SK-N-SH (cell line): ENCODE results near the gene FNDC3B. TPM values are rescaled to one million over a fixed set of nuclear protein-coding genes. Genes with fewer than 3 reads are reported as not detected.

ENCODE experiments used
- CTCF ChIA-PET: fragments of 300-600, 350-600 bp; formaldehyde crosslinking; extraction: SDS; loops from one replicate; lab custom pipeline; 2021; lab: Yijun Ruan, JAX
- POLR2A ChIA-PET: fragments of 350-600 bp; sonication (Branson Sonifier 250); formaldehyde crosslinking; extraction: SDS; loops from one replicate; lab custom pipeline; 2020; ENCODE audit warnings: antibody characterized with exemption, inconsistent platforms; lab: Yijun Ruan, JAX
- DNase-seq: peaks from one replicate; pipeline ENCODE4 v3.0.0; 2012
- H2AFZ ChIP-seq: fragments of 200-600 bp; sonication (generic); 2 replicates; pipeline ENCODE4 v1.8.1; 2016; ENCODE audit warnings: antibody characterized with exemption, mild to moderate bottlenecking, low read depth
- H3F3A ChIP-seq: fragments of 200-600 bp; sonication (generic); replicated peaks from 2 replicates; pipeline ENCODE3; 2016; ENCODE audit warnings: antibody characterized with exemption, mild to moderate bottlenecking; ENCODE audit not compliant: insufficient read depth
- H3K27ac ChIP-seq, 2 experiments: fragments of 200-500 bp in 1 of 2; fragments of 200-600 bp in 1 of 2; sonication (Bioruptor generic) in 1 of 2; sonication (generic), shearing (Covaris generic) in 1 of 2; 2 replicates each; pipeline versions ENCODE4 v1.5.1 to v1.6.1; 2014 to 2016; ENCODE audit warnings: low read depth in 2 of 2, inconsistent platforms in 1 of 2, low read length in 1 of 2, mild to moderate bottlenecking in 1 of 2, mixed read lengths in 1 of 2
- H3K27me3 ChIP-seq: fragments of 200-600 bp; sonication (generic), shearing (Covaris generic); 2 replicates; pipeline ENCODE4 v1.6.1; 2016; ENCODE audit warnings: mixed run types; ENCODE audit not compliant: insufficient read depth
- H3K36me3 ChIP-seq, 2 experiments: fragments of 200-500 bp in 1 of 2; fragments of 200-600 bp in 1 of 2; sonication (Bioruptor generic) in 1 of 2; sonication (generic) in 1 of 2; replicated peaks in 1 of 2; 2 replicates each; pipeline versions ENCODE3 to v1.5.1; 2014 to 2016; ENCODE audit warnings: low read length in 1 of 2, mild to moderate bottlenecking in 1 of 2; ENCODE audit not compliant: insufficient read depth in 2 of 2, control insufficient read depth in 1 of 2
- H3K4me1 ChIP-seq, 2 experiments: fragments of 200-500 bp in 1 of 2; fragments of 200-600 bp in 1 of 2; sonication (Bioruptor generic) in 1 of 2; sonication (generic), shearing (Covaris generic) in 1 of 2; 2 replicates each; pipeline versions ENCODE4 v1.5.1 to v1.6.1; 2014 to 2016; ENCODE audit warnings: low read depth in 1 of 2, low read length in 1 of 2, mixed run types in 1 of 2; ENCODE audit not compliant: insufficient read depth in 2 of 2, control insufficient read depth in 1 of 2
- H3K4me2 ChIP-seq: fragments of 200-600 bp; sonication (generic), shearing (Covaris generic); 2 replicates; pipeline ENCODE4 v1.6.1; 2017; ENCODE audit warnings: mixed run types
- H3K4me3 ChIP-seq, 2 experiments: fragments of 200-500 bp in 1 of 2; fragments of 200-600 bp in 1 of 2; sonication (Bioruptor generic) in 1 of 2; sonication (generic), shearing (Covaris generic) in 1 of 2; 2 replicates each; pipeline versions ENCODE4 v1.5.1 to v1.8.1; 2014 to 2016; ENCODE audit warnings: low read depth in 2 of 2, inconsistent platforms in 1 of 2, low read length in 1 of 2, mild to moderate bottlenecking in 1 of 2, mixed read lengths in 1 of 2, moderate library complexity in 1 of 2
- H3K79me2 ChIP-seq: fragments of 200-600 bp; sonication (generic); 2 replicates; pipeline ENCODE4 v1.8.1; 2017; ENCODE audit warnings: mild to moderate bottlenecking; ENCODE audit not compliant: insufficient read depth
- H3K9ac ChIP-seq: fragments of 200-600 bp; sonication (generic); 2 replicates; pipeline ENCODE4 v1.6.1; 2017; ENCODE audit warnings: mixed run types
- H3K9me2 ChIP-seq: fragments of 200-600 bp; sonication (generic); 2 replicates; pipeline ENCODE4 v1.6.1; 2017; ENCODE audit warnings: mixed run types
- H3K9me3 ChIP-seq: fragments of 200-600 bp; sonication (generic); 2 replicates; pipeline ENCODE4 v1.6.1; 2017; ENCODE audit warnings: mixed run types, mild to moderate bottlenecking, moderate library complexity
- H4K20me1 ChIP-seq: fragments of 200-600 bp; sonication (generic); 2 replicates; pipeline ENCODE4 v1.6.1; 2017; ENCODE audit warnings: mild to moderate bottlenecking, mixed run types; ENCODE audit not compliant: insufficient read depth
- CHD2 ChIP-seq: fragments of 150-350 bp; IDR thresholded peaks from 2 replicates; pipeline ENCODE4 v1.6.1; 2018; ENCODE audit warnings: low read length; ENCODE audit not compliant: partially characterized antibody
- FOSL2 ChIP-seq: IDR thresholded peaks from 2 replicates; pipeline ENCODE4 v1.4.0; 2012; ENCODE audit warnings: low read depth, mild to moderate bottlenecking, moderate library complexity, borderline replicate concordance
- GABPA ChIP-seq: IDR thresholded peaks from 2 replicates; pipeline ENCODE4 v1.4.0; 2012; ENCODE audit warnings: low read depth, mild to moderate bottlenecking
- GATA2 ChIP-seq: sonication (generic); formaldehyde crosslinking; IDR thresholded peaks from 2 replicates; pipeline ENCODE4 v1.5.0; 2020; ENCODE audit warnings: mild to moderate bottlenecking, missing genetic modification reagents
- JUND ChIP-seq: IDR thresholded peaks from 2 replicates; pipeline ENCODE4 v1.4.0; 2012
- MXI1 ChIP-seq: IDR thresholded peaks from 2 replicates; pipeline ENCODE4 v1.6.1; 2012; ENCODE audit warnings: mild to moderate bottlenecking, low read depth, low read length, improper control_type of control experiment
- NFIC ChIP-seq: IDR thresholded peaks from 2 replicates; pipeline ENCODE4 v1.4.0; 2012; ENCODE audit warnings: borderline replicate concordance
- RAD21 ChIP-seq: IDR thresholded peaks from 2 replicates; pipeline ENCODE4 v1.6.1; 2012; ENCODE audit warnings: mild to moderate bottlenecking, low read length
- RFX5 ChIP-seq: IDR thresholded peaks from 2 replicates; pipeline ENCODE4 v1.6.1; 2012; ENCODE audit warnings: mild to moderate bottlenecking, improper control_type of control experiment, low read length
- SIN3A ChIP-seq: IDR thresholded peaks from 2 replicates; pipeline ENCODE4 v1.6.1; 2012; ENCODE audit warnings: low read depth, mild to moderate bottlenecking, low read length, moderate library complexity, borderline replicate concordance
- TAF1 ChIP-seq: IDR thresholded peaks from 2 replicates; pipeline ENCODE4 v1.6.1; 2012; ENCODE audit warnings: low read depth, mild to moderate bottlenecking, low read length, moderate library complexity, borderline replicate concordance
- TCF12 ChIP-seq: IDR thresholded peaks from 2 replicates; pipeline ENCODE4 v1.4.0; 2012
- YY1 ChIP-seq: IDR thresholded peaks from 2 replicates; pipeline ENCODE4 v1.4.0; 2012; ENCODE audit warnings: low read depth, mild to moderate bottlenecking
- WGBS: methylation state at CpG from one replicate; pipeline ENCODE4 v1.1.6; 2017; ENCODE audit warnings: low lambda C conversion rate; 5-methylcytosine and 5-hydroxymethylcytosine counted together
- polyA plus RNA-seq, 3 experiments: library from polyadenylated mRNA; depleted of rRNA; stranded (reverse); fragments of >200 nt; gene quantifications; 2 replicates each; pipeline ENCODE4 v1.2.3, GENCODE V29; 2012
- TF ChIP-seq, protein P1 (sequence below): fragments of 200-600 bp; sonication (generic); IDR thresholded peaks from 2 replicates; pipeline ENCODE4 v1.6.1; 2017; ENCODE audit warnings: antibody characterized with exemption, mild to moderate bottlenecking, moderate library complexity
- TF ChIP-seq, protein P2 (sequence below): IDR thresholded peaks from 2 replicates; pipeline ENCODE4 v1.6.1; 2012; ENCODE audit warnings: mild to moderate bottlenecking, low read depth, low read length, moderate library complexity
- TF ChIP-seq, protein P3 (sequence below): IDR thresholded peaks from 2 replicates; pipeline ENCODE4 v1.4.0; 2012; ENCODE audit warnings: low read depth, borderline replicate concordance

FNDC3B gene
- polyA plus RNA-seq, 1 of the 3 experiments (the other 2 are of a cell fraction), result 10.4 TPM

DNA sequence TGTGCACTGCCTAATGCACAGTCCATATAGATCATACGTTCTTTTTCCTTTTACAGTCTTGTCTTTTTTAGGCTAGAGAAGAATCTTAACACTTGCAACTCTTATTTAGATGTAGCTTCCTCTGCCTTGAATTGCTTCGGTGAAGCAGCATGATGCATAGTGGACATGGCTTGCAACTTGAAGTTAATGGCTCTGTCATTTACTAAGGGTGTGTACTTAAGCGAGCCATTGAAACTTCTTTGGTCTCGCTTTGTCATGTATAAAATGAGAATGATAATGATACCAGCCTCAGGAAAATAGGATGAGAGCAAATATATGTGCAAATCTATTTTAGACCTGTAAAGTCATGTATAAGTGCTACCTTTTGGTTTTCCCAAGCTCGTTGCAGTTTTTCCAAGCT is 261.5 kb downstream of the FNDC3B start (continued):
- TF ChIP-seq, protein P1, sequence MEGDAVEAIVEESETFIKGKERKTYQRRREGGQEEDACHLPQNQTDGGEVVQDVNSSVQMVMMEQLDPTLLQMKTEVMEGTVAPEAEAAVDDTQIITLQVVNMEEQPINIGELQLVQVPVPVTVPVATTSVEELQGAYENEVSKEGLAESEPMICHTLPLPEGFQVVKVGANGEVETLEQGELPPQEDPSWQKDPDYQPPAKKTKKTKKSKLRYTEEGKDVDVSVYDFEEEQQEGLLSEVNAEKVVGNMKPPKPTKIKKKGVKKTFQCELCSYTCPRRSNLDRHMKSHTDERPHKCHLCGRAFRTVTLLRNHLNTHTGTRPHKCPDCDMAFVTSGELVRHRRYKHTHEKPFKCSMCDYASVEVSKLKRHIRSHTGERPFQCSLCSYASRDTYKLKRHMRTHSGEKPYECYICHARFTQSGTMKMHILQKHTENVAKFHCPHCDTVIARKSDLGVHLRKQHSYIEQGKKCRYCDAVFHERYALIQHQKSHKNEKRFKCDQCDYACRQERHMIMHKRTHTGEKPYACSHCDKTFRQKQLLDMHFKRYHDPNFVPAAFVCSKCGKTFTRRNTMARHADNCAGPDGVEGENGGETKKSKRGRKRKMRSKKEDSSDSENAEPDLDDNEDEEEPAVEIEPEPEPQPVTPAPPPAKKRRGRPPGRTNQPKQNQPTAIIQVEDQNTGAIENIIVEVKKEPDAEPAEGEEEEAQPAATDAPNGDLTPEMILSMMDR, result no peak
- TF ChIP-seq, protein P2, sequence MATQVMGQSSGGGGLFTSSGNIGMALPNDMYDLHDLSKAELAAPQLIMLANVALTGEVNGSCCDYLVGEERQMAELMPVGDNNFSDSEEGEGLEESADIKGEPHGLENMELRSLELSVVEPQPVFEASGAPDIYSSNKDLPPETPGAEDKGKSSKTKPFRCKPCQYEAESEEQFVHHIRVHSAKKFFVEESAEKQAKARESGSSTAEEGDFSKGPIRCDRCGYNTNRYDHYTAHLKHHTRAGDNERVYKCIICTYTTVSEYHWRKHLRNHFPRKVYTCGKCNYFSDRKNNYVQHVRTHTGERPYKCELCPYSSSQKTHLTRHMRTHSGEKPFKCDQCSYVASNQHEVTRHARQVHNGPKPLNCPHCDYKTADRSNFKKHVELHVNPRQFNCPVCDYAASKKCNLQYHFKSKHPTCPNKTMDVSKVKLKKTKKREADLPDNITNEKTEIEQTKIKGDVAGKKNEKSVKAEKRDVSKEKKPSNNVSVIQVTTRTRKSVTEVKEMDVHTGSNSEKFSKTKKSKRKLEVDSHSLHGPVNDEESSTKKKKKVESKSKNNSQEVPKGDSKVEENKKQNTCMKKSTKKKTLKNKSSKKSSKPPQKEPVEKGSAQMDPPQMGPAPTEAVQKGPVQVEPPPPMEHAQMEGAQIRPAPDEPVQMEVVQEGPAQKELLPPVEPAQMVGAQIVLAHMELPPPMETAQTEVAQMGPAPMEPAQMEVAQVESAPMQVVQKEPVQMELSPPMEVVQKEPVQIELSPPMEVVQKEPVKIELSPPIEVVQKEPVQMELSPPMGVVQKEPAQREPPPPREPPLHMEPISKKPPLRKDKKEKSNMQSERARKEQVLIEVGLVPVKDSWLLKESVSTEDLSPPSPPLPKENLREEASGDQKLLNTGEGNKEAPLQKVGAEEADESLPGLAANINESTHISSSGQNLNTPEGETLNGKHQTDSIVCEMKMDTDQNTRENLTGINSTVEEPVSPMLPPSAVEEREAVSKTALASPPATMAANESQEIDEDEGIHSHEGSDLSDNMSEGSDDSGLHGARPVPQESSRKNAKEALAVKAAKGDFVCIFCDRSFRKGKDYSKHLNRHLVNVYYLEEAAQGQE, result no peak
- TF ChIP-seq RFX5 (no peak), GATA2 (no peak)

DNA sequence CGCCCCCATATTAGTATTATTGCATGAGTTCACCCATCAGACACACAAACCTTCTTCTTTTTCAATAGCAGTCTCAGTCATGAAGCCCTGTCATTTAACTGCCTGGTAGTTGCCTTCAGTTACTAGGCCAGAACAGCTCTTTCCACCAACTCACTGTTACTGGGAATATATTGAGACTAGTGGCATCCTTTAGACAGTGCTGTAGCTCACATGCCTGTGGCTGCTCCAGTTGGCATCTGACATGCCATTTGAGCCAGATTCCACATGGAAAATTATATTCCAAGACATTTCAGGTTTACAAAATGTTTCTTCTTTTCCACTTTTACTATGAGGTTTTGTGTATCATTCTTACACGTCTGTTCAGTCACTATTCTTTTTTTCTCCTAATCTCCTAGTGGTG is 262.8 kb downstream of the FNDC3B start:
- no peaks in the 10 kb centered on the region for H3K27me3 ChIP-seq
- H3K27ac ChIP-seq, result no peak overlapping the region
- peaks cover 6 to 14% of the 10 kb centered on the region in 2 experiments for H3K4me1 ChIP-seq
- H3K4me2 ChIP-seq, result no peak overlapping the region
- peaks cover 38 to 52% of the 10 kb centered on the region in 2 experiments for H3K36me3 ChIP-seq
- H3K9me2 ChIP-seq, result no peaks in the 10 kb centered on the region
- no peak for TF ChIP-seq MXI1
- no peak for DNase-seq
- H2AFZ ChIP-seq, result no peak overlapping the region
- H3K9ac ChIP-seq, result no peak overlapping the region
- POLR2A ChIA-PET, result no interaction called here
- no peak overlapping the region for H3K4me3 ChIP-seq
- no peaks in the 10 kb centered on the region for H3K9me3 ChIP-seq
- CTCF ChIA-PET, result interaction anchor here (0.8 to 1.4 kb wide), 2 partner anchors 30 to 39 kb away, joined by 3 to 4 read pairs; no protein-coding TSS in a partner anchor
- H3K79me2 ChIP-seq, result peaks cover 14% of the 10 kb centered on the region; the same call in 1 of the 2 replicates
- H4K20me1 ChIP-seq, result peaks cover 8% of the 10 kb centered on the region
- 93% methylated on average over 2 of the region's 2 CpGs for WGBS
- no peaks in the 10 kb centered on the region for H3F3A ChIP-seq

DNA sequence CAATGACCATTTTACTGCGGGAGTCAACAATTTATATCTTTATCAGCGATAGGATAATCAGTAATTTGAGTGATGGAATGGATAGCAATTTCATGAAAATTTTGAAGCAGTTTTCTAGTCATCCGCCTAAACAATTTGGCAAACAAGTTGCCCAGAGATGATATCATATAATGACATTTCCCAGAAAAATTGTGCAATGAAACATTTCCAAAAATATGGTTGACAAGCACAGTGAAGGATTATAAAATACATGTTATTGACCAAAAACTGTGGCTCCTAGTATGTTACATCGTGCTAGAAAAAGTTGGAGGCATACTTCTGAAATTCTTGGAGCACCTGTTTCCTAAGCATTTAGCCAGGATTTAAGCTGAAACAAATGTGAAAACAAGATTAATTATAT is 263.8 kb downstream of the FNDC3B start:
- Histone ChIP-seq H3K4me2 (no peak overlapping the region), H3K9ac (no peak overlapping the region), H3K9me2 (no peaks in the 10 kb centered on the region), H3K36me3 (peaks cover 42 to 58% of the 10 kb centered on the region in 2 experiments), H2AFZ (no peak overlapping the region), H3K27me3 (no peaks in the 10 kb centered on the region), H3K4me1 (peaks cover 8 to 14% of the 10 kb centered on the region in 2 experiments), H3K27ac (no peak overlapping the region), H3F3A (no peaks in the 10 kb centered on the region), H4K20me1 (peaks cover 8% of the 10 kb centered on the region), H3K79me2 (peaks cover 14% of the 10 kb centered on the region; the same call in 1 of the 2 replicates), H3K4me3 (no peak overlapping the region), H3K9me3 (no peaks in the 10 kb centered on the region)
- 72% methylated on average over 4 of the region's 4 CpGs for WGBS
- ChIA-PET CTCF (no interaction called here), POLR2A (no interaction called here)
- DNase-seq, result no peak
- TF ChIP-seq TAF1, result no peak
- no peak for TF ChIP-seq NFIC
- no peak for TF ChIP-seq TCF12
- TF ChIP-seq FOSL2, result no peak
- TF ChIP-seq, protein P1, result no peak
- TF ChIP-seq YY1, result no peak
- TF ChIP-seq JUND, result no peak
- TF ChIP-seq SIN3A, result no peak
- no peak for TF ChIP-seq RAD21
- TF ChIP-seq, protein P3, sequence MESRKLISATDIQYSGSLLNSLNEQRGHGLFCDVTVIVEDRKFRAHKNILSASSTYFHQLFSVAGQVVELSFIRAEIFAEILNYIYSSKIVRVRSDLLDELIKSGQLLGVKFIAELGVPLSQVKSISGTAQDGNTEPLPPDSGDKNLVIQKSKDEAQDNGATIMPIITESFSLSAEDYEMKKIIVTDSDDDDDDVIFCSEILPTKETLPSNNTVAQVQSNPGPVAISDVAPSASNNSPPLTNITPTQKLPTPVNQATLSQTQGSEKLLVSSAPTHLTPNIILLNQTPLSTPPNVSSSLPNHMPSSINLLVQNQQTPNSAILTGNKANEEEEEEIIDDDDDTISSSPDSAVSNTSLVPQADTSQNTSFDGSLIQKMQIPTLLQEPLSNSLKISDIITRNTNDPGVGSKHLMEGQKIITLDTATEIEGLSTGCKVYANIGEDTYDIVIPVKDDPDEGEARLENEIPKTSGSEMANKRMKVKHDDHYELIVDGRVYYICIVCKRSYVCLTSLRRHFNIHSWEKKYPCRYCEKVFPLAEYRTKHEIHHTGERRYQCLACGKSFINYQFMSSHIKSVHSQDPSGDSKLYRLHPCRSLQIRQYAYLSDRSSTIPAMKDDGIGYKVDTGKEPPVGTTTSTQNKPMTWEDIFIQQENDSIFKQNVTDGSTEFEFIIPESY, result no peak
- TF ChIP-seq GABPA, result no peak
- no peak for TF ChIP-seq RFX5
- TF ChIP-seq CHD2, result no peak
